ENCODE data around the gene ACER1.
"Not testable (repeated sequence)": the region's sequence is repeated elsewhere in the genome, so short reads cannot be mapped to it uniquely, and the experiment has no call there.

ACER1 gene

DNA sequence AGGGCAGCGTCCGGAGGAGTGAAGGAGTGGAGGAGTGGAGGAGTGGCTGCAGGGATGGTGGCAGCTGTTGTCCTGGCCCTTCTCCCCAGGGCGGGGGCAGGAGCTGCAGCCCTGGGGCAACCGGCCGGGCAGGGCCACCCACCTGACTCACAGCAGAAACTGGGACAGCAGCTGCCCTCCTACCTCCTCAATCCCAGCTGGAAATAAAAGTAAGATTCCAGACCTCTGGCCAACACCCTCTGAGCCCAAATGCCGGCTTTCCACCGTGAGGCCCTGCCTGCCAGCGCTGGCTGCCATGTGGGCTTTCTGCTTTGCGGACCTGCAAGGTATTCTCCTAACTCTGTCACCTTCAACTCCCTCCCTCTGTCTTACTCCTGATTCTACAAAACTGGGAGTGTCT is 24.6 kb upstream of the ACER1 start:
- Histone ChIP-seq H3K4me3 (ENCODE audit: insufficient read depth, low read depth, low read length, poor library complexity, severe bottlenecking) (no peak overlapping the region), H3K36me3 (ENCODE audit: control insufficient read depth, insufficient read depth, low read length) (no peaks in the 10 kb centered on the region), H3K27ac (ENCODE audit: insufficient read depth, low read length, poor library complexity, severe bottlenecking) (no peak overlapping the region), H3K9me3 (ENCODE audit: control insufficient read depth, low read length) (no peaks in the 10 kb centered on the region), H3K4me1 (ENCODE audit: control insufficient read depth, insufficient read depth, low read length, poor library complexity, severe bottlenecking) (peaks cover 4% of the 10 kb centered on the region), H3K27me3 (replicated peaks; ENCODE audit: control insufficient read depth, insufficient read depth, low read length, poor library complexity, severe bottlenecking) (no peaks in the 10 kb centered on the region)
- no peak for DNase-seq

DNA sequence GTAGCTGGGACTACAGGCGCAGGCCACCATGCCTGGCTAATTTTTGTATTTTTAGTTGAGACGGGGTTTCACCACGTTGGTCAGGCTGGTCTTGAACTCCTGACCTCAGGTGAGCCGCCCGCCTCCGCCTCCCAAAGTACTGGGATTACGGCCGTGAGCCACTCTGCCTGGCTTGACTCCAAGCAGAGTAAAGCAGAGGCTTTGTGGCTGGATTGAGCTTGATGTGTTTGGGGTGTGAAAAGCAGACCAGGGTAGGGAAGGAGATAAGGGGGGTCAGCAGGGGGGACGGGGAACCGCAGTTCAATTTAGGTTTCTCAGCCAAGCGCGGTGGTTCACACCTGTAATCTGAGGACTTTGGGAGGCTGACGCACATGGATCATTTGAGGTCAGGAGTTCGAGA is 23.8 kb upstream of the ACER1 start:
- Histone ChIP-seq H3K27ac (ENCODE audit: insufficient read depth, low read length, poor library complexity, severe bottlenecking) (no peak overlapping the region), H3K27me3 (replicated peaks; ENCODE audit: control insufficient read depth, insufficient read depth, low read length, poor library complexity, severe bottlenecking) (no peaks in the 10 kb centered on the region), H3K9me3 (ENCODE audit: control insufficient read depth, low read length) (no peaks in the 10 kb centered on the region), H3K4me1 (ENCODE audit: control insufficient read depth, insufficient read depth, low read length, poor library complexity, severe bottlenecking) (no peaks in the 10 kb centered on the region), H3K4me3 (ENCODE audit: insufficient read depth, low read depth, low read length, poor library complexity, severe bottlenecking) (no peak overlapping the region), H3K36me3 (ENCODE audit: control insufficient read depth, insufficient read depth, low read length) (peaks cover 8% of the 10 kb centered on the region)
- DNase-seq = no peak

GRCh38 chr19:6355321-6356040 is 22.1 kb upstream of the ACER1 start:
- H3K27ac ChIP-seq (ENCODE audit: insufficient read depth, low read length, poor library complexity, severe bottlenecking); H3K4me3 ChIP-seq (ENCODE audit: insufficient read depth, low read depth, low read length, poor library complexity, severe bottlenecking); H3K27me3 ChIP-seq (replicated peaks; ENCODE audit: control insufficient read depth, insufficient read depth, low read length, poor library complexity, severe bottlenecking); DNase-seq; H3K4me1 ChIP-seq (ENCODE audit: control insufficient read depth, insufficient read depth, low read length, poor library complexity, severe bottlenecking); H3K9me3 ChIP-seq (ENCODE audit: control insufficient read depth, low read length): not testable (repeated sequence)
- peaks cover 11% of the 10 kb centered on the region for H3K36me3 ChIP-seq (ENCODE audit: control insufficient read depth, insufficient read depth, low read length)

DNA sequence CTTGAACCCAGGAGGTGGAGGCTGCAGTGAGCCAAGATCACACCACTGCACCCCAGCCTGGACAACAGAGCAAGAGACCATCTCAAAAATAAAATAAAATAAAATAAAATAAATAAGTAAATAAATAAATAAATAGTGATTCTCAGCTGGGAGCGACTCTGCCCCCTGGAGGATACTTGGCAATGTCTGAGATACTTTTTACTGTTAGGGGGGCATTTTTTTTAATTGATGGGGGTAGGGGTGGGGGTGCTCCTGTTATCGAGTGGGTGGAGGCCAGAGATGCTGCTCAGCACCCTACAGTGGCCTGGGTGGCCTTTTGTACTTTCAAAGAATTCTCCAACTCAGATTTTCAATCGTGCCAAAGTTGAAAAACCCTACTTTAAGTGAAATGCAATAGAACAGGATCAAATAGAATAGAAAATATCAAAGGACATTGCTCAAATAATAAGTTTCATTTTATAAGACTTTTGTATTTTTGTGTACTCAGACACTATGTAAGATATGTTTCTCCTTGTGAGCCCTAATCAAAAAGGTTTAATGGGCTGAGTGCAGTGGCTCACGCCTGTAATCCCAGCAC is 20.8 kb upstream of the ACER1 start:
- Histone ChIP-seq H3K27ac (ENCODE audit: insufficient read depth, low read length, poor library complexity, severe bottlenecking) (no peak overlapping the region), H3K27me3 (replicated peaks; ENCODE audit: control insufficient read depth, insufficient read depth, low read length, poor library complexity, severe bottlenecking) (no peaks in the 10 kb centered on the region), H3K4me3 (ENCODE audit: insufficient read depth, low read depth, low read length, poor library complexity, severe bottlenecking) (no peak overlapping the region), H3K9me3 (ENCODE audit: control insufficient read depth, low read length) (no peaks in the 10 kb centered on the region), H3K4me1 (ENCODE audit: control insufficient read depth, insufficient read depth, low read length, poor library complexity, severe bottlenecking) (no peaks in the 10 kb centered on the region), H3K36me3 (ENCODE audit: control insufficient read depth, insufficient read depth, low read length) (peaks cover 11% of the 10 kb centered on the region)
- DNase-seq = no peak

DNA sequence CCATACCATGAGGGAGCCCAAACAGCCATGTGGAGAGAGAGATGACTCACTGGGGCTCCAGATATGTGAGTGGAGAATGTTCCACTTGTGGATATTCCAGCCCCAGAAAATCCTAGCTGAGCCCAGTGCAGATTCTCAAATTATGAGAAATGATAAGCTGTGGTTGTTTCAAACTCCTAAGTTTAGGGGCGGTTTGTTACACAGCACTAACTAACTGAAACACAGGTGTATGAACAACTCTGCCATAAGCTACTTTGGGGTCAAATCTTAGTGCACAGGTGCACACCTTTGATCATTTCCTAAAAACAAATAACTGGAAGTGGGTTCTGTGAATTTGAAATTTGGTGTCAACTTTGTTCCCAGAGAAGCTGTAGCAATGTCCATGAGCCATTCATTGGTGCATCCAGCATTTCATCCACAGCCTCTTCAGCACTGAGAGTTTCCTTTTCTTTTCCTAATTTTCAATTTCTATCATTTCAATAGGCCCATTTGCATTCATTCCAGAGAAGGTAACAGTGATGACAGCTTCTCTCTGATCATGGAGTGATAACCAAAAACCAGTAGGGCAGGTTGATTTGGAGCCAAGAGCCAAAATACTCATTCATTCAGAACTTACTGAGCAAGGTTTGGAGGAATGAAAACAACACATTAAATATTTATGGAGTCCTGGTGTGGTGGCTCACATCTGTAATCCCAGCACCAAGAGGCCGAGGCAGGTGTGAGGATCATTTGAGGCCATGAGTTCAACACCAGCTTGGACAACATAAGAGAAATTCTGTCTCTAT is 19.2 kb upstream of the ACER1 start:
- Histone ChIP-seq H3K4me1 (ENCODE audit: control insufficient read depth, insufficient read depth, low read length, poor library complexity, severe bottlenecking) (no peaks in the 10 kb centered on the region), H3K9me3 (ENCODE audit: control insufficient read depth, low read length) (no peaks in the 10 kb centered on the region), H3K27ac (ENCODE audit: insufficient read depth, low read length, poor library complexity, severe bottlenecking) (no peak overlapping the region), H3K36me3 (ENCODE audit: control insufficient read depth, insufficient read depth, low read length) (peaks cover 11% of the 10 kb centered on the region), H3K27me3 (replicated peaks; ENCODE audit: control insufficient read depth, insufficient read depth, low read length, poor library complexity, severe bottlenecking) (no peaks in the 10 kb centered on the region), H3K4me3 (ENCODE audit: insufficient read depth, low read depth, low read length, poor library complexity, severe bottlenecking) (no peak overlapping the region)
- DNase-seq = no peak

DNA sequence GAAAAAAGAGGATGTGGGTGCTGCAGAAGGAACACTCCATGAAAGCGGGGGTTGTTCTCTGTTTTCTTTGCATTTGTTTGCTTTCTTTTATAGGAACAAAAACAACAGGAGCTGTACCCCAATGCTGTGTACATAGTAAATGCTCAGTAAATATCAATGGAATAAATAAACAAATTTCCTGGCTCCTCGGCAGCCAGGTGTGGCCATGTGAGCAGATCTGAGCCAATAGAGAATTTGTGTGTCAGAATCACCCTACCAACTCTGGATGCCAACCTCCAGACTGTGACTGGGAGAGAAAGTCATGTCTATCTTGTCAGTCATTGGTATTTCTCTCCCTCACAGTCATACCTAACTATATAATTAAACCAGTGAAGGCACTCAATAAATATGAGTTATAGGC is 17.3 kb upstream of the ACER1 start:
- no peak for DNase-seq
- H3K4me1 ChIP-seq (ENCODE audit: control insufficient read depth, insufficient read depth, low read length, poor library complexity, severe bottlenecking) = no peaks in the 10 kb centered on the region
- no peaks in the 10 kb centered on the region for H3K9me3 ChIP-seq (ENCODE audit: control insufficient read depth, low read length)
- no peak overlapping the region for H3K27ac ChIP-seq (ENCODE audit: insufficient read depth, low read length, poor library complexity, severe bottlenecking)
- H3K36me3 ChIP-seq (ENCODE audit: control insufficient read depth, insufficient read depth, low read length) = peaks cover 11% of the 10 kb centered on the region
- no peak overlapping the region for H3K4me3 ChIP-seq (ENCODE audit: insufficient read depth, low read depth, low read length, poor library complexity, severe bottlenecking)
- no peaks in the 10 kb centered on the region for H3K27me3 ChIP-seq (replicated peaks; ENCODE audit: control insufficient read depth, insufficient read depth, low read length, poor library complexity, severe bottlenecking)

DNA sequence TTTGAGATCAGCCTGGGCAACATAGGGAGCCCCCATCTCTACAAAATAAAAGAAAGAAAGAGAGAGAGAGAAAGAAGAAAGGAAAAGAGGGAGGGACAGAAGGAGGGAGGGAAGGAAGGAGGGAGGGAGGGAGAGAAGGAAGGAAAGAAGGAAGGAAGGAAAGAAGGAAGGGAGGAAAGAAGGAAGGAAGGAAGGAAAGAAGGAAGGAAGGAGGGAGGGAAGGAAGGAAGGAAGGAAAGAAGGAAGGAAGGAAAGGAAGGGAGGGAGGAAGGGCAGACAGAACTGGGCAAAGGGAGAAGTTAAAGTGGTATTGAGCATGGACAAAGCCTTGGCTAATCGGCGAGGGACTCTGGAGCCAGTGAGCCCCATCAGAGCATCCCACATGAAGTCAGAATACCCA is 15.9 kb upstream of the ACER1 start:
- DNase-seq; H3K4me3 ChIP-seq (ENCODE audit: insufficient read depth, low read depth, low read length, poor library complexity, severe bottlenecking); H3K27ac ChIP-seq (ENCODE audit: insufficient read depth, low read length, poor library complexity, severe bottlenecking); H3K4me1 ChIP-seq (ENCODE audit: control insufficient read depth, insufficient read depth, low read length, poor library complexity, severe bottlenecking); H3K9me3 ChIP-seq (ENCODE audit: control insufficient read depth, low read length); H3K27me3 ChIP-seq (replicated peaks; ENCODE audit: control insufficient read depth, insufficient read depth, low read length, poor library complexity, severe bottlenecking): not testable (repeated sequence)
- H3K36me3 ChIP-seq (ENCODE audit: control insufficient read depth, insufficient read depth, low read length) = peaks cover 11% of the 10 kb centered on the region

DNA sequence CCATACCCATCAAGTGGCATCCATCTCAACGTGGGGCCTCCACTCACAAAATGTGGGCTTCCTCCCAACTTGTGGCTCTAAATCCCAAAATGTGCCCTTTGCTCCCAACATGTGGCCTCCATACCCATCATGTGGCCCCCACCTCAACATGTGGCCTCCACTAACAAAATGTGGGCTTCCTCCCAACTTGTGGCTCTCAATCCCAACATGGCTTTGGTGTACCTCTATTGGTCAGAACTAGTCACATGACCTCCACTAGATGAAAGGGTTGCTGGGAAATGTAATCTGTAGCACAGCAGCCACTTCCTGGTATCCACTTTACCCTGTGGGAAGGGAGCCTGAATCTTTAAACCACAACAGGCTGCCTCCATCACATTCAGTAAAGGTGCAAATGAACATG is 10.1 kb upstream of the ACER1 start:
- no peak for DNase-seq
- Histone ChIP-seq H3K27ac (ENCODE audit: insufficient read depth, low read length, poor library complexity, severe bottlenecking) (no peak overlapping the region), H3K9me3 (ENCODE audit: control insufficient read depth, low read length) (no peaks in the 10 kb centered on the region), H3K27me3 (replicated peaks; ENCODE audit: control insufficient read depth, insufficient read depth, low read length, poor library complexity, severe bottlenecking) (no peaks in the 10 kb centered on the region), H3K4me1 (ENCODE audit: control insufficient read depth, insufficient read depth, low read length, poor library complexity, severe bottlenecking) (no peaks in the 10 kb centered on the region), H3K36me3 (ENCODE audit: control insufficient read depth, insufficient read depth, low read length) (no peaks in the 10 kb centered on the region), H3K4me3 (ENCODE audit: insufficient read depth, low read depth, low read length, poor library complexity, severe bottlenecking) (no peak overlapping the region)

DNA sequence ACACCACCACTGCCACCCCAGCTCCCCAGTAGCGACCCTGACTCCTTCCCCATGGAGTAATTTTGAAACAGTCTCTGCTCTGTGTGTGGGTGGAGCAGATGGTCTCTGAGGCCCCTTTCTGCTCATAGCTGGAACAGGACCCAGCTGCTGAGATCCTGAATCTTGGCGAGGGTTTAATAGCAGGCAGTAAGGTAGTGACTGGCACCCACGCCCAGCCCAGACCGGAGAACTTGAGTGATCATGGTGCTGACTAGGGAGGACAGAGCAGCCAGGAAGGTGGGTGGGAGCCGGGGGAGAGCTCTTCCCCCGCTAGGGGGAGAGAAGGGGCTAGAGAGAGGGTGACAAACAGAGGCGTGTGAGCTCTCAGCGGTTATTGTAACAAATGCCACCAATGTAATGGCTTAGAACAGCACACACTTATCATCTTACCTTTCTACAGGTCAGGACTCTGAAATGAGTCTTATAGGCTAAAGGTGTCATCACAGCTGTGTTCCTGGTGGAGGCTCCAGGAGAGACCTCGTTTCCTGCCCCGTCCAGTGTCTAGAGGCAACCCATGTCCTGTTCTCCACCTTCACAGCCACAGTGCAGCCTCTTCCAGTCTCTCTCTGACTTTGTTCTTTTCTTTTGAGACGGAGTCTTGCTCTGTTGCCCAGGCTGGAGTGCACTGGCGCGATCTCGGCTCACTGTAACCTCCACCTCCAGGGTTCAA is 7.2 kb upstream of the ACER1 start:
- H3K27me3 ChIP-seq (replicated peaks; ENCODE audit: control insufficient read depth, insufficient read depth, low read length, poor library complexity, severe bottlenecking) = no peaks in the 10 kb centered on the region
- H3K27ac ChIP-seq (ENCODE audit: insufficient read depth, low read length, poor library complexity, severe bottlenecking) = no peak overlapping the region
- no peaks in the 10 kb centered on the region for H3K4me1 ChIP-seq (ENCODE audit: control insufficient read depth, insufficient read depth, low read length, poor library complexity, severe bottlenecking)
- H3K9me3 ChIP-seq (ENCODE audit: control insufficient read depth, low read length) = no peaks in the 10 kb centered on the region
- no peak overlapping the region for H3K4me3 ChIP-seq (ENCODE audit: insufficient read depth, low read depth, low read length, poor library complexity, severe bottlenecking)
- no peaks in the 10 kb centered on the region for H3K36me3 ChIP-seq (ENCODE audit: control insufficient read depth, insufficient read depth, low read length)
- no peak for DNase-seq
